Parathyroid adenoma (tissue), 2 donors: Measurements from ENCODE around the gene SEMA7A.

Experiments
- H2AFZ ChIP-seq: fragments of 300-600 bp; sonication (generic); one replicate; pipeline ENCODE4 v1.7.0; 2017; ENCODE audit warnings: antibody characterized with exemption, mild to moderate bottlenecking
- H3K27ac ChIP-seq: fragments of 300-600 bp; sonication (generic); one replicate; pipeline ENCODE4 v1.7.0; 2017
- H3K27me3 ChIP-seq: fragments of 300-600 bp; sonication (generic); one replicate; pipeline ENCODE4 v1.7.0; 2017; ENCODE audit warnings: low read length; ENCODE audit not compliant: control insufficient read depth, insufficient read depth
- H3K36me3 ChIP-seq: fragments of 300-600 bp; sonication (generic); one replicate; pipeline ENCODE4 v1.7.0; 2017; ENCODE audit warnings: low read length; ENCODE audit not compliant: control insufficient read depth, insufficient read depth
- H3K4me1 ChIP-seq: fragments of 300-600 bp; sonication (generic); one replicate; pipeline ENCODE4 v1.7.0; 2017; ENCODE audit warnings: control low read depth
- H3K4me2 ChIP-seq: fragments of 300-600 bp; sonication (generic); one replicate; pipeline ENCODE4 v1.7.0; 2017; ENCODE audit warnings: low read length
- H3K4me3 ChIP-seq: fragments of 300-600 bp; sonication (generic); one replicate; pipeline ENCODE4 v1.7.0; 2017; ENCODE audit warnings: low read depth, low read length
- H3K79me2 ChIP-seq: fragments of 300-600 bp; sonication (generic); one replicate; pipeline ENCODE4 v1.7.0; 2017; ENCODE audit warnings: control low read depth
- H3K9ac ChIP-seq: fragments of 300-600 bp; sonication (generic); one replicate; pipeline ENCODE4 v1.7.0; 2017; ENCODE audit warnings: mild to moderate bottlenecking
- H3K9me3 ChIP-seq: fragments of 300-600 bp; sonication (generic); one replicate; pipeline ENCODE4 v1.7.0; 2017; ENCODE audit warnings: low read length; ENCODE audit not compliant: control insufficient read depth
- CTCF ChIP-seq: fragments of 300-600 bp; sonication (generic); IDR thresholded peaks from one replicate; pipeline ENCODE4 v1.7.0; 2017; ENCODE audit warnings: antibody characterized with exemption, mild to moderate bottlenecking
- donor health status: primary hyperparathyroidism.

Gene SEMA7A

GRCh38 chr15:74376226-74376625 lies 57.5 kb downstream of the SEMA7A start:
- Histone ChIP-seq H3K4me3 (no peak overlapping the region), H3K79me2 (no peaks in the 10 kb centered on the region), H3K36me3 (no peaks in the 10 kb centered on the region)

GRCh38 chr15:74375303-74375693 lies 58.5 kb downstream of the SEMA7A start:
- Histone ChIP-seq H3K4me3 (no peak overlapping the region), H3K27ac (no peak overlapping the region), H3K79me2 (no peaks in the 10 kb centered on the region), H3K4me2 (peak overlapping the region; percentile 97), H3K9ac (no peak overlapping the region), H3K36me3 (no peaks in the 10 kb centered on the region), H3K9me3 (no peaks in the 10 kb centered on the region), H3K4me1 (no peaks in the 10 kb centered on the region), H3K27me3 (no peaks in the 10 kb centered on the region), H2AFZ (peak overlapping the region; percentile 87)
- peak; percentile 72 for TF ChIP-seq CTCF

More at GRCh38 chr15:74376226-74376625, 57.5 kb downstream of the SEMA7A start:
- H3K9me3 ChIP-seq, result no peaks in the 10 kb centered on the region
- no peaks in the 10 kb centered on the region for H3K27me3 ChIP-seq
- H3K27ac ChIP-seq, result no peak overlapping the region
- no peak overlapping the region for H3K9ac ChIP-seq
- no peak for TF ChIP-seq CTCF
- H3K4me1 ChIP-seq, result no peaks in the 10 kb centered on the region
- no peak overlapping the region for H3K4me2 ChIP-seq
- no peak overlapping the region for H2AFZ ChIP-seq

- Histone ChIP-seq H3K27ac (no peak overlapping the region), H3K9ac (no peak overlapping the region), H3K4me3 (peak overlapping the region; percentile 56)
Measured at GRCh38 chr15:74374648-74375302, 59.0 kb downstream of the SEMA7A start.

GRCh38 chr15:74373731-74374647 lies 59.8 kb downstream of the SEMA7A start:
- Histone ChIP-seq H3K9ac (peak overlapping the region; percentile 19), H3K27me3 (no peaks in the 10 kb centered on the region), H3K4me1 (no peaks in the 10 kb centered on the region), H3K4me2 (peak overlapping the region; percentile 97), H3K36me3 (no peaks in the 10 kb centered on the region), H2AFZ (peak overlapping the region; percentile 87), H3K79me2 (no peaks in the 10 kb centered on the region), H3K27ac (no peak overlapping the region), H3K9me3 (no peaks in the 10 kb centered on the region), H3K4me3 (peak overlapping the region; percentile 56)
- TF ChIP-seq CTCF, result peak; percentile 72

More at GRCh38 chr15:74374648-74375302, 59.0 kb downstream of the SEMA7A start:
- Histone ChIP-seq H3K27me3 (no peaks in the 10 kb centered on the region), H3K79me2 (no peaks in the 10 kb centered on the region), H3K36me3 (no peaks in the 10 kb centered on the region), H3K4me2 (peak overlapping the region; percentile 97), H2AFZ (peak overlapping the region; percentile 87), H3K9me3 (no peaks in the 10 kb centered on the region), H3K4me1 (no peaks in the 10 kb centered on the region)
- no peak for TF ChIP-seq CTCF
